Measurements from ENCODE around the gene ROR1. TPM values are rescaled to one million over a fixed set of nuclear protein-coding genes. Genes with fewer than 3 reads are reported as not detected.

The ROR1 gene
- total and polyA plus RNA-seq, 2 donors (not counting 1 experiment from before 2014, with no cell fraction given), result 14.5 to 16.5 TPM

DNA sequence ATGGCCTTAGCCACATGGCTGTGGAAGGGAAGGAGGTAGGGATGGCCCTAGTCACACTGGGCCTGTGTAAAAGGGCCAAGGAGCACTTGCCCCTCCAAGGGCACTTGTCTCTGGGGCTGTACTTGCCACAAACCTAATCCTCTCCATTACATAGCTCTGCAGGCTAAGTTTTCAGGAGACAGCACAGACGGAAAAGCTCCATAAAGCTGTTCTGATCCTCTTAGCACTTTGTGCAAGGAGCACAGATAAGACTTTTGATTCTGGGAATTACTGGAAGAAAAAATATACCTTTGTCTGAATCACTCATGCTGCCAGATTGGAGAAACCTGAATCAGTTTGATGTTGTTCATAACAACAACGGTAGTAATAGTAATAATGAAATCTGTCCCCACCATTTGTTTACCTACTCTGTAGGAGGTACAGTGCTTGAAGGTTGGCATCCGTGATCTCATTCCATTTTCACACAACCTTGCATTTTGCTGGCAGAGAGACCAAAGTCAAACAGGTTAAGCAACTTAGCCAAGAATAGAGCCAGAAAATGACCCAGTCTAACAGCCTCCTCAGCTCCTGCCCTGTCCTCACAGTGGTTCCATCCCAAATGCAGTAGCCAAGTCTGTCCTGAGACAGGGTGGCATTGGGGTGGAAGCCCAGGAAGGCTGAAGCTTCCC is 207.1 kb downstream of the ROR1 start:
- Histone ChIP-seq H2AFZ (ENCODE audit: low read length) (no peak overlapping the region), H3K9ac (ENCODE audit: insufficient read depth, low read length) (no peak overlapping the region), H4K20me1 (ENCODE audit: control insufficient read depth, extremely low read depth, insufficient read depth, low read length) (no peaks in the 10 kb centered on the region), H3K27me3 (ENCODE audit: control insufficient read depth, insufficient read depth, low read length) (no peaks in the 10 kb centered on the region), H3K4me1 (ENCODE audit: control insufficient read depth, extremely low read depth, insufficient read depth, low read length) (no peaks in the 10 kb centered on the region), H3K4me2 (ENCODE audit: extremely low read depth, insufficient read depth, low read length) (no peak overlapping the region), H3K36me3 (ENCODE audit: control insufficient read depth, insufficient read depth, low read length) (no peaks in the 10 kb centered on the region), H3K4me3 (replicated peaks in 1 of 4; ENCODE audit: control extremely low read depth in 1 of 4, insufficient read depth in 1 of 4, low read depth in 3 of 4, low read length in 4 of 4) (no peak overlapping the region), H3K79me2 (ENCODE audit: control insufficient read depth, insufficient read depth, low read length) (no peaks in the 10 kb centered on the region), H3K27ac (ENCODE audit: insufficient read depth, low read length) (no peak overlapping the region), H3K9me3 (ENCODE audit: control insufficient read depth, insufficient read depth, low read depth, low read length) (no peaks in the 10 kb centered on the region)
- TF ChIP-seq CTCF (conservative IDR thresholded peaks at IDR 0.05 in 1 of 2, IDR thresholded peaks at IDR 0.05 in 1 of 2; ENCODE audit: low read depth in 1 of 2, low read length in 2 of 2), result no peak
- TF ChIP-seq EZH2 (IDR thresholded peaks at IDR 0.05; ENCODE audit: low read length, missing control alignments), result no peak
- DNase-seq (ENCODE audit: low read depth in 2 of 2), result no peak

DNA sequence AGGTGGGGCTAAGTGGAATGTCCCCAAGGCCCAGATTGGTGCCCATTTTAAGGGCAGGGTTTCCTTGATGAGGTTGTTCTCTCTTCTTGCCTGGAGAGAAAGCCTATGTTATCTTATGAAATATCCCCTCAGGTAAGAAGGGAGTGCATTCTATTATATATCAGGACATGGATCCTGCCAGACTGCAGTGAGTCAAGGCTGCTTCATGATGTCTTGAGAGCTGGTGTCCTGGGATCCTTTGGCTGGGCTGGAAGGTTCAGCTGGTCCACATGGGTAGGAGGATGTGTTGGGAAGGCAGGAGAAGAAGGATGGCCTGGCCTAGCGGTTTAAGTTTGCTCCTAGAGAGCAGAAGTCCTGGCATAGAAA is 207.6 kb downstream of the ROR1 start:
- Histone ChIP-seq H2AFZ (ENCODE audit: low read length) (no peak overlapping the region), H4K20me1 (ENCODE audit: control insufficient read depth, extremely low read depth, insufficient read depth, low read length) (no peaks in the 10 kb centered on the region), H3K27me3 (ENCODE audit: control insufficient read depth, insufficient read depth, low read length) (no peaks in the 10 kb centered on the region), H3K27ac (ENCODE audit: insufficient read depth, low read length) (no peak overlapping the region), H3K4me1 (ENCODE audit: control insufficient read depth, extremely low read depth, insufficient read depth, low read length) (no peaks in the 10 kb centered on the region), H3K4me3 (replicated peaks in 1 of 4; ENCODE audit: control extremely low read depth in 1 of 4, insufficient read depth in 1 of 4, low read depth in 3 of 4, low read length in 4 of 4) (no peak overlapping the region), H3K4me2 (ENCODE audit: extremely low read depth, insufficient read depth, low read length) (no peak overlapping the region), H3K79me2 (ENCODE audit: control insufficient read depth, insufficient read depth, low read length) (no peaks in the 10 kb centered on the region), H3K36me3 (ENCODE audit: control insufficient read depth, insufficient read depth, low read length) (no peaks in the 10 kb centered on the region), H3K9ac (ENCODE audit: insufficient read depth, low read length) (no peak overlapping the region), H3K9me3 (ENCODE audit: control insufficient read depth, insufficient read depth, low read depth, low read length) (no peaks in the 10 kb centered on the region)
- no peak for DNase-seq (ENCODE audit: low read depth in 2 of 2)
- no peak for TF ChIP-seq EZH2 (IDR thresholded peaks at IDR 0.05; ENCODE audit: low read length, missing control alignments)
- TF ChIP-seq CTCF (conservative IDR thresholded peaks at IDR 0.05 in 1 of 2, IDR thresholded peaks at IDR 0.05 in 1 of 2; ENCODE audit: low read depth in 1 of 2, low read length in 2 of 2), result no peak

- H3K27me3 ChIP-seq (ENCODE audit: control insufficient read depth, insufficient read depth, low read length), result no peaks in the 10 kb centered on the region
- H3K4me1 ChIP-seq (ENCODE audit: control insufficient read depth, extremely low read depth, insufficient read depth, low read length), result no peaks in the 10 kb centered on the region
- H3K9ac ChIP-seq (ENCODE audit: insufficient read depth, low read length), result no peak overlapping the region
- no peaks in the 10 kb centered on the region for H3K79me2 ChIP-seq (ENCODE audit: control insufficient read depth, insufficient read depth, low read length)
- H3K36me3 ChIP-seq (ENCODE audit: control insufficient read depth, insufficient read depth, low read length), result no peaks in the 10 kb centered on the region
- H2AFZ ChIP-seq (ENCODE audit: low read length), result no peak overlapping the region
- no peak for TF ChIP-seq CTCF (conservative IDR thresholded peaks at IDR 0.05 in 1 of 2, IDR thresholded peaks at IDR 0.05 in 1 of 2; ENCODE audit: low read depth in 1 of 2, low read length in 2 of 2)
- no peak for TF ChIP-seq EZH2 (IDR thresholded peaks at IDR 0.05; ENCODE audit: low read length, missing control alignments)
- peak in 1 of 2 donors; percentile 65 for DNase-seq (ENCODE audit: low read depth in 2 of 2)
- no peaks in the 10 kb centered on the region for H4K20me1 ChIP-seq (ENCODE audit: control insufficient read depth, extremely low read depth, insufficient read depth, low read length)
- no peaks in the 10 kb centered on the region for H3K9me3 ChIP-seq (ENCODE audit: control insufficient read depth, insufficient read depth, low read depth, low read length)
- H3K4me2 ChIP-seq (ENCODE audit: extremely low read depth, insufficient read depth, low read length), result no peak overlapping the region
- no peak overlapping the region for H3K4me3 ChIP-seq (replicated peaks in 1 of 4; ENCODE audit: control extremely low read depth in 1 of 4, insufficient read depth in 1 of 4, low read depth in 3 of 4, low read length in 4 of 4)
- no peak overlapping the region for H3K27ac ChIP-seq (ENCODE audit: insufficient read depth, low read length)
These were observed 208.4 kb downstream of the ROR1 start for GRCh38 chr1:63982201-63982600.
